T-cell (primary cell): ENCODE data around the gene MMRN2. TPM values are rescaled to one million over a fixed set of nuclear protein-coding genes. Genes with fewer than 3 reads are reported as not detected.
"Not testable (repeated sequence)": the region's sequence is repeated elsewhere in the genome, so short reads cannot be mapped to it uniquely, and the experiment has no call there.

Experiments
- ATAC-seq, 4 experiments: fragments of 200-7000 bp in 3 of 4; fragments of 150-1000 bp in 1 of 4; cut with Tn5 transposase; replicated peaks in 1 of 4; 1 replicate in 3 of 4; 2 replicates in 1 of 4; pipeline ENCODE4 v1.10.0; 2021; ENCODE audit warnings: moderate library complexity in 3 of 4, mild to moderate bottlenecking in 2 of 4, moderate number of reproducible peaks in 1 of 4
- CTCF ChIA-PET, 2 donors: fragments of 300-600 bp; sonication (Branson Sonifier 250); formaldehyde crosslinking; loops; one replicate each; lab custom pipeline; 2022; ENCODE audit warnings: antibody characterized with exemption in 2 of 2; lab: Charles Lee
- POLR2A ChIA-PET, 2 donors: fragments of 300-600 bp; sonication (Branson Sonifier 250); formaldehyde crosslinking; loops; one replicate each; lab custom pipeline; 2022; ENCODE audit warnings: antibody characterized with exemption in 2 of 2; lab: Charles Lee
- DNase-seq, 35 experiments: peaks; one replicate each; pipeline versions ENCODE4 v3.0.0 to v3.0.0-alpha.2; 2013 to 2023
- H3K27ac ChIP-seq: one replicate; pipeline ENCODE4 v1.5.1; 2013; ENCODE audit warnings: low read length
- H3K27me3 ChIP-seq, 2 experiments: replicated peaks in 1 of 2; 1 replicate in 1 of 2; 2 replicates in 1 of 2; pipeline versions ENCODE4 v1.6.1 to v1.7.0; 2013; ENCODE audit warnings: low read length in 1 of 2, mixed read lengths in 1 of 2; ENCODE audit not compliant: control insufficient read depth in 2 of 2, insufficient read depth in 2 of 2; ENCODE audit errors: extremely low read depth in 1 of 2
- H3K36me3 ChIP-seq, 2 donors: 1 replicate in 1 of 2; 2 replicates in 1 of 2; pipeline versions ENCODE4 v1.6.1 to v1.7.0; 2013; ENCODE audit warnings: low read length in 1 of 2; ENCODE audit not compliant: control insufficient read depth in 2 of 2, insufficient read depth in 1 of 2; ENCODE audit errors: extremely low read depth in 1 of 2
- H3K4me1 ChIP-seq, 2 experiments: 1 replicate in 1 of 2; 2 replicates in 1 of 2; pipeline versions ENCODE4 v1.6.1 to v1.7.0; 2013; ENCODE audit warnings: low read length in 2 of 2, mixed read lengths in 1 of 2; ENCODE audit not compliant: insufficient read depth in 2 of 2, control insufficient read depth in 1 of 2; ENCODE audit errors: extremely low read depth in 1 of 2
- H3K4me3 ChIP-seq, 2 donors: 1 replicate in 1 of 2; 2 replicates in 1 of 2; pipeline versions ENCODE4 v1.5.1 to v1.7.0; 2013; ENCODE audit warnings: mild to moderate bottlenecking in 2 of 2, low read length in 1 of 2, moderate library complexity in 1 of 2; ENCODE audit not compliant: control insufficient read depth in 1 of 2; ENCODE audit errors: extremely low read depth in 1 of 2
- H3K9me3 ChIP-seq: 2 replicates; pipeline ENCODE4 v1.7.0; 2013
- H3K27ac Mint-ChIP-seq, 2 donors: one replicate each; pipeline ENCODE4 v1.8.0; 2020 to 2021; ENCODE audit warnings: mild to moderate bottlenecking in 2 of 2, mixed read lengths in 2 of 2
- H3K27me3 Mint-ChIP-seq, 2 donors: one replicate each; pipeline ENCODE4 v1.8.0; 2021 to 2022; ENCODE audit warnings: mixed read lengths in 2 of 2
- H3K36me3 Mint-ChIP-seq: one replicate; pipeline ENCODE4 v1.8.0; 2021; ENCODE audit warnings: mixed read lengths
- H3K4me1 Mint-ChIP-seq, 3 donors: one replicate each; pipeline ENCODE4 v1.8.0; 2020 to 2022; ENCODE audit warnings: mixed read lengths in 3 of 3, mild to moderate bottlenecking in 1 of 3
- H3K4me3 Mint-ChIP-seq, 3 donors: one replicate each; pipeline ENCODE4 v1.8.0; 2020 to 2022; ENCODE audit warnings: mild to moderate bottlenecking in 3 of 3, mixed read lengths in 3 of 3, moderate library complexity in 3 of 3
- H3K9me3 Mint-ChIP-seq, 3 donors: one replicate each; pipeline ENCODE4 v1.8.0; 2020 to 2022; ENCODE audit warnings: mixed read lengths in 3 of 3
- WGBS: methylation state at CpG from one replicate; pipeline ENCODE4 v1.1.5; 2013; ENCODE audit warnings: missing lambda C conversion rate; ENCODE audit not compliant: insufficient coverage; 5-methylcytosine and 5-hydroxymethylcytosine counted together
- total RNA-seq, 35 experiments: library from RNA in 6 of 35; stranded (reverse) in 6 of 35; fragments of 120-200 nt in 1 of 35; gene quantifications; one replicate each; pipeline versions ENCODE4 v1.2.1 to v1.2.4 and lab custom pipeline; 2013 to 2026

The MMRN2 gene
- total RNA-seq, 5 donors from 2014 or later (not counting 1 experiment from before 2014, with no cell fraction given): 0.09 to 0.96 (median 0.33) TPM; not detected in 1

DNA sequence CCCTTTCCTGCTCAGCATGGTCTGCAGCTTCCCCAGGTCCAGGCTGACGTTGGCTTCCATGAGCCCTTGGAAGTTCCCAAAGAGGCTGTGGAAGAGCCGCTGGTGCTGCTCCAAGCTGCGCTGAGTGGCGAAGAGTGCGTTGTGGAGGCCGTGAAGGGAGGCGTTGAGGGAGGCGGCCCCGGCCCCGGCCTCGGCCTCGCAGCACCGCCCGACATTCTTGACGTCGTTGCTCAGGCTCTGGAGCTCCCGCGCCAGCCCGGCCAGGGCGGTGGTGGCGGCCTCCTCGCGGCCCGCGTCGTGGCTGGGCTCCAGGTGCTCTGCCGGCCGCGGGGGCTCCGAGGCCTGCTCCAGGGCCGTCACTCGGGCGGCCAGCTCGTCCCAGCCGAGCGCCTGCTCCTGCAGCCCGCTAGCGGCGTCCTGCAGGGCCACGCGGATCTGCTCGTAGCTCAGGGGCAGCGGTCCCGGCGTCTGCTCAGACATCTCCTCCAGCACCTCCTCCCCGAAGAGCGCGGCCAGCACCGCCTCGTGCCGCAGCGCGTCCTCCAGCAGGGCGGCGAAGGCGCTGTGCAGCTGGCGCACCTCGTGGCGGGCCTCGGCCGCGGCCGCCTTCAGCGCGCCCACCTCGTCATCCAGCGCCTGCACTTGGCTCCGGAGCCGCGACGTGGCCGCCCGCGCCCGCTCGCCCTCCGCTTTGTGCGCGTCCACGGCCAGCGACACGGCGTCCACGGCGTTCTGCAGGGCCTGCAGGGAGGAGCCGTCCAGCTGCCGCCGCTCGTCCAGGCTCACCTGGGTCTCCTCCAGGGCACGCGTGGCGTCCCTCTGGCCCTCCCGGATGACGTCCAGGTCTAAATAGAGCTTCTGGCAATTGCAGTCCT lies 14.7 kb downstream of the MMRN2 start:
- ChIA-PET CTCF (interaction anchor here (0.5 to 1.4 kb wide), 3 partner anchors 12 to 24 kb away, joined by 3 to 10 read pairs (median 3); no protein-coding TSS in a partner anchor), POLR2A (no interaction called here)
- no peak overlapping the region for H3K27ac ChIP-seq
- H3K4me3 ChIP-seq: no peak overlapping the region
- Mint-ChIP-seq H3K36me3 (no peaks in the 10 kb centered on the region), H3K4me3 (no peak overlapping the region), H3K27me3 (no peaks in the 10 kb centered on the region), H3K9me3 (no peaks in the 10 kb centered on the region), H3K27ac (no peak overlapping the region), H3K4me1 (peaks cover 0 to 15% (median 5%) of the 10 kb centered on the region in 3 donors)
- H3K36me3 ChIP-seq: no peaks in the 10 kb centered on the region
- peaks cover 0 to 15% of the 10 kb centered on the region in 2 experiments for H3K4me1 ChIP-seq
- 95% methylated on average over 94 of the region's 94 CpGs for WGBS
- DNase-seq (peak in 1 of 35 experiments; percentile 13), ATAC-seq (no peak)
- no peaks in the 10 kb centered on the region for H3K9me3 ChIP-seq
- peaks cover 0 to 20% of the 10 kb centered on the region in 2 experiments for H3K27me3 ChIP-seq

DNA sequence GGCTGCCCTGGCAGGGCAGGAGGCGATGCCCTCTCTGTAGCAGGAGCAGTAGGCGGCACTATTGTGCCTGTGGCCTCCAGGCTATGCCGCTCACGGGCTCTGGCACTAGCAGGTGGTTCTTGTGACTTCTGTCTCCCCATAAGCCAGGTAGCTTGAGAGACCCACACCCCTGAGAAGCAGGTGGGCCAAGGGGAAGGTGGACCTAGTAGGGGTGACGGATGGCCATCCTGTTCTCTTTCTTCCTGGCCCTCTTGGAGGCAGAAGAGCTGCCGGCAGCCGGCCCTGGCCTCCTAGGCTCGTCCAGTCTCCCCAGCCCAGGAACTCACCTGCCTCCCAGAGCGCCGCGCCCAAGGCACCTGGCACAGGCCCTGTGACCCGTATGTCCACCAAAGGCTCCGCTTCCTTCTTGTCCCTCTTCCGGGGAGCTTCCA lies 15.4 kb downstream of the MMRN2 start:
- H3K9me3 Mint-ChIP-seq: no peaks in the 10 kb centered on the region

DNA sequence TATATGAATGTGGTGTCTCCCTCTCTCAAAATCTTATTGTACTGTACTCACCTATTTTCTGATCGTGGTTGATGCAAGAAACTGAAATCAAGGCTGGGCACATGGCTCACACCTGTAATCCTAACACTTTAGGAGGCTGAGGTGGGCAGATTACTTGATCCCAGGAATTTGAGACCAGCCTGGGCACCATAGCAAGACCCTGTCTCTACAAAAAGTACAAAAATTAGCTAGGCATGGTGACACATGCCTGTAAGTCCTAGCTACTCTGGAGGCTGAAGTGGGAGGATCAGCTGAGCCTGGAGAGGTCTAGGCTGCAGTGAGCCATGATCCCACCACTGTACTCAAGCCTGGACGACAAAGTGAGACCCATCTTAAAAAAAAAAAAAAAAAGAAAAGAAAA lies 16.0 kb downstream of the MMRN2 start:
- no peak for ATAC-seq
- Histone ChIP-seq H3K9me3 (no peaks in the 10 kb centered on the region), H3K36me3 (no peaks in the 10 kb centered on the region), H3K4me3 (no peak overlapping the region), H3K4me1 (peaks cover 0 to 15% of the 10 kb centered on the region in 2 experiments), H3K27ac (no peak overlapping the region), H3K27me3 (peaks cover 0 to 17% of the 10 kb centered on the region in 2 experiments)
- POLR2A ChIA-PET: interaction anchor here in 1 of 2 donors (0.6 kb wide), 1 partner anchor 217 kb away, joined by 4 read pairs; no protein-coding TSS in a partner anchor
- no peak overlapping the region for H3K27ac Mint-ChIP-seq
- H3K36me3 Mint-ChIP-seq: no peaks in the 10 kb centered on the region
- CTCF ChIA-PET: interaction anchor here (0.7 to 1.7 kb wide), 7 partner anchors 10 to 97 kb away, joined by 3 to 8 read pairs (median 4); partner anchors contain the start of gene ADIRF (in 1 of the 2)
- H3K9me3 Mint-ChIP-seq: no peaks in the 10 kb centered on the region
- H3K27me3 Mint-ChIP-seq: no peaks in the 10 kb centered on the region
- H3K4me3 Mint-ChIP-seq: no peak overlapping the region
- no CpG with 5 or more reads among the region's 2 CpGs for WGBS
- peaks cover 0 to 10% (median 5%) of the 10 kb centered on the region in 3 donors for H3K4me1 Mint-ChIP-seq
- DNase-seq: no peak

More for the DNA sequence above, 15.4 kb downstream of the MMRN2 start:
- H3K4me1 Mint-ChIP-seq: peaks cover 0 to 14% (median 5%) of the 10 kb centered on the region in 3 donors
- H3K27ac Mint-ChIP-seq: no peak overlapping the region
- no peak overlapping the region for H3K4me3 Mint-ChIP-seq
- 91% methylated on average over 12 of the region's 14 CpGs for WGBS
- no peak overlapping the region for H3K27ac ChIP-seq
- no peaks in the 10 kb centered on the region for H3K36me3 ChIP-seq
- H3K9me3 ChIP-seq: no peaks in the 10 kb centered on the region
- POLR2A ChIA-PET: no interaction called here
- peaks cover 0 to 20% of the 10 kb centered on the region in 2 experiments for H3K27me3 ChIP-seq
- no peak for ATAC-seq
- CTCF ChIA-PET: interaction anchor here (1.0 to 1.4 kb wide), 3 partner anchors 13 to 25 kb away, joined by 3 read pairs; no protein-coding TSS in a partner anchor
- no peak overlapping the region for H3K4me3 ChIP-seq
- H3K36me3 Mint-ChIP-seq: no peaks in the 10 kb centered on the region
- peak in 1 of 35 experiments; percentile 18 for DNase-seq
- no peaks in the 10 kb centered on the region for H3K27me3 Mint-ChIP-seq
- H3K4me1 ChIP-seq: peaks cover 0 to 15% of the 10 kb centered on the region in 2 experiments

DNA sequence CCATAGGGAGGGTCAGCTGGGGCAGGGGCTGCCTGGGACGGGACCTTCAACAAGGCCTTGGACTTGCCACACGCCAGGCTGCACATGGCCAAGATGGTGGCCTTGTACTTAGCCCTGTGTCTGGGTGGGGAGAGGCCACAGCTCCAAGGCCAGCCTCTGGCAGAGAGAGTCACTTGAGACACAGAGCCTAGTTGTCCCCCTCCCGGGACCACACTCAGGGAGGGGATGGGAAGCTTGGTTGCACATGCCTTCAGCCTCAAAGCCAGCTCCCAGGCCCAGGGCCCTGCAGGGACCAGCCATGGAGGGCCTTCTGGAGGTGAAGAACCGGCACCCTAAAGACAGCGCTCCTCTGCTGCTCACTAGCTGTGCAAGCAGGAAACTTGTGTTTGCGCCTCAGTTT lies 16.7 kb downstream of the MMRN2 start:
- no peak overlapping the region for H3K4me3 ChIP-seq
- Mint-ChIP-seq H3K9me3 (no peaks in the 10 kb centered on the region), H3K27ac (no peak overlapping the region), H3K4me3 (no peak overlapping the region), H3K27me3 (no peaks in the 10 kb centered on the region), H3K4me1 (peaks cover 0 to 8% (median 5%) of the 10 kb centered on the region in 3 donors), H3K36me3 (no peaks in the 10 kb centered on the region)
- H3K27me3 ChIP-seq: peaks cover 0 to 9% of the 10 kb centered on the region in 2 experiments
- ATAC-seq: no peak
- H3K4me1 ChIP-seq: peaks cover 0 to 9% of the 10 kb centered on the region in 2 experiments
- 86% methylated on average over 3 of the region's 6 CpGs for WGBS
- DNase-seq: peak in 1 of 35 experiments; percentile 17
- ChIA-PET POLR2A (no interaction called here), CTCF (interaction anchor here (1.0 to 1.7 kb wide), 3 partner anchors 25 to 95 kb away, joined by 3 to 8 read pairs (median 6); partner anchors contain the start of gene ADIRF (in 1 of the 2))
- no peak overlapping the region for H3K27ac ChIP-seq
- H3K9me3 ChIP-seq: no peaks in the 10 kb centered on the region
- H3K36me3 ChIP-seq: no peaks in the 10 kb centered on the region

DNA sequence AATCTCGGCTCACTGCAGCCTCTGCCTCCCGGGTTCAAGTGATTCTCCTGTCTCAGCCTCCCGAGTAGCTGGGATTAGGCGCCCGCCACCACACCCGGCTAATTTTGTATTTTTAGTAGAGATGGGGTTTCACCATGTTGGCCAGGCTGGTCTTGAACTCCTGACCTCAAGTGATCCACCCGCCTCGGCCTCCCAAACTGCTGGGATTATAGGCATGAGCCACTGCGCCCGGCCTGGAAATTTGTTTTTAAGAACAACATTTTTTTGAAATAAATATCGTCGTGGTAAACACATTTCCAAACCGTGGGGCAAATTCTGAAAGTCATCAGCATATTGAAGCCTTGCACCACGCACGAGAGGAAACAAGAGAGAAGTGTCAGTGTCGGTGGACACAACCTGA lies 17.3 kb downstream of the MMRN2 start:
- not testable (repeated sequence) for H3K9me3 ChIP-seq, H3K36me3 Mint-ChIP-seq, H3K4me1 Mint-ChIP-seq, DNase-seq, H3K36me3 ChIP-seq, H3K27me3 ChIP-seq, H3K27me3 Mint-ChIP-seq, ATAC-seq, H3K9me3 Mint-ChIP-seq, H3K27ac Mint-ChIP-seq, H3K27ac ChIP-seq, H3K4me3 ChIP-seq, H3K4me1 ChIP-seq
- ChIA-PET CTCF (interaction anchor here (0.6 to 1.7 kb wide), 16 partner anchors 10 to 594 kb away, joined by 3 to 8 read pairs (median 4); partner anchors contain the start of gene ADIRF (in 2 of the 2)), POLR2A (interaction anchor here in 1 of 2 donors (0.6 kb wide), 1 partner anchor 233 kb away, joined by 5 read pairs; no protein-coding TSS in a partner anchor)
- WGBS: 87% methylated on average over 12 of the region's 16 CpGs
- H3K4me3 Mint-ChIP-seq: peak overlapping the region in 1 of 3 donors; percentile 55

DNA sequence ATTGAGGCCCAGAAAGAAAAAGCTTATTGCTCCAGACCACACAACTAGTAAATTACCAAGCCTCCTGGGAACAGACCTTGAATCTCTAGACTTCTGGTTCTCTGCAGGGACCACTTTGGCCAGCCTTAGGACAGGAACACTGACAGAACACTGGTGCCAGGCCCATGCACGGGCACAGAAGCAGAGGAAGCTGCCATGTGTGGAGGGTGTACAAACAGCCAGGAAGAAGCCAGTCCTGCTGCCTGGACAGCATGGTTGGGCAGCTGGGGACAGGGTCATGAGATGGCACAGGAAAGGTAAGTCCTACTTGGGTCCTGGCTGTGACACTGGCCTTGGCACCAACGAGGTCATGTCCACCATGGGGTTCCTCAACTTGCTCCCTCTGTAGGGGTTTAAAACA lies 19.2 kb downstream of the MMRN2 start:
- H3K9me3 Mint-ChIP-seq: no peaks in the 10 kb centered on the region
- Histone ChIP-seq H3K27ac (no peak overlapping the region), H3K9me3 (no peaks in the 10 kb centered on the region), H3K4me1 (peaks cover 0 to 8% of the 10 kb centered on the region in 2 experiments), H3K36me3 (no peaks in the 10 kb centered on the region), H3K27me3 (peaks cover 0 to 3% of the 10 kb centered on the region in 2 experiments), H3K4me3 (no peak overlapping the region)
- no peak overlapping the region for H3K27ac Mint-ChIP-seq
- H3K4me3 Mint-ChIP-seq: no peak overlapping the region
- POLR2A ChIA-PET: no interaction called here
- DNase-seq (no peak), ATAC-seq (no peak)
- CTCF ChIA-PET: interaction anchor here (0.7 to 1.7 kb wide), 4 partner anchors 27 to 115 kb away, joined by 3 to 21 read pairs (median 8); partner anchors contain the start of gene ADIRF (in 1 of the 2)
- no peaks in the 10 kb centered on the region for H3K36me3 Mint-ChIP-seq
- peaks cover 0 to 2% (median 2%) of the 10 kb centered on the region in 3 donors for H3K4me1 Mint-ChIP-seq
- H3K27me3 Mint-ChIP-seq: no peaks in the 10 kb centered on the region
- 87% methylated on average over 2 of the region's 2 CpGs for WGBS
